Fibroblast of pulmonary artery (primary cell): Measurements from ENCODE around the gene EEF1AKMT1.

Experiments
- DNase-seq: peaks from one replicate; pipeline ENCODE4 v3.0.0-alpha.2; 2010; ENCODE audit warnings: low read depth
- H3K4me3 ChIP-seq: replicated peaks from 2 replicates; pipeline ENCODE4 v1.5.1; 2011; ENCODE audit warnings: low read depth, mild to moderate bottlenecking, control low read depth, low read length, moderate library complexity
- TF ChIP-seq, protein P1 (sequence below): IDR thresholded peaks from 2 replicates; pipeline ENCODE4 v1.5.1; 2011; ENCODE audit warnings: mild to moderate bottlenecking, control low read depth, low read length, inconsistent platforms; ENCODE audit errors: missing control alignments

The EEF1AKMT1 gene

GRCh38 chr13:20706661-20707060 lies 67.1 kb downstream of the EEF1AKMT1 start:
- no peak overlapping the region for H3K4me3 ChIP-seq
- no peak for DNase-seq
- TF ChIP-seq, protein P1, sequence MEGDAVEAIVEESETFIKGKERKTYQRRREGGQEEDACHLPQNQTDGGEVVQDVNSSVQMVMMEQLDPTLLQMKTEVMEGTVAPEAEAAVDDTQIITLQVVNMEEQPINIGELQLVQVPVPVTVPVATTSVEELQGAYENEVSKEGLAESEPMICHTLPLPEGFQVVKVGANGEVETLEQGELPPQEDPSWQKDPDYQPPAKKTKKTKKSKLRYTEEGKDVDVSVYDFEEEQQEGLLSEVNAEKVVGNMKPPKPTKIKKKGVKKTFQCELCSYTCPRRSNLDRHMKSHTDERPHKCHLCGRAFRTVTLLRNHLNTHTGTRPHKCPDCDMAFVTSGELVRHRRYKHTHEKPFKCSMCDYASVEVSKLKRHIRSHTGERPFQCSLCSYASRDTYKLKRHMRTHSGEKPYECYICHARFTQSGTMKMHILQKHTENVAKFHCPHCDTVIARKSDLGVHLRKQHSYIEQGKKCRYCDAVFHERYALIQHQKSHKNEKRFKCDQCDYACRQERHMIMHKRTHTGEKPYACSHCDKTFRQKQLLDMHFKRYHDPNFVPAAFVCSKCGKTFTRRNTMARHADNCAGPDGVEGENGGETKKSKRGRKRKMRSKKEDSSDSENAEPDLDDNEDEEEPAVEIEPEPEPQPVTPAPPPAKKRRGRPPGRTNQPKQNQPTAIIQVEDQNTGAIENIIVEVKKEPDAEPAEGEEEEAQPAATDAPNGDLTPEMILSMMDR, result no peak

- TF ChIP-seq, protein P1, result no peak
- DNase-seq, result no peak
- peak overlapping the region; percentile 64 for H3K4me3 ChIP-seq
Measured at GRCh38 chr13:20704459-20705069, 69.2 kb downstream of the EEF1AKMT1 start.

DNA sequence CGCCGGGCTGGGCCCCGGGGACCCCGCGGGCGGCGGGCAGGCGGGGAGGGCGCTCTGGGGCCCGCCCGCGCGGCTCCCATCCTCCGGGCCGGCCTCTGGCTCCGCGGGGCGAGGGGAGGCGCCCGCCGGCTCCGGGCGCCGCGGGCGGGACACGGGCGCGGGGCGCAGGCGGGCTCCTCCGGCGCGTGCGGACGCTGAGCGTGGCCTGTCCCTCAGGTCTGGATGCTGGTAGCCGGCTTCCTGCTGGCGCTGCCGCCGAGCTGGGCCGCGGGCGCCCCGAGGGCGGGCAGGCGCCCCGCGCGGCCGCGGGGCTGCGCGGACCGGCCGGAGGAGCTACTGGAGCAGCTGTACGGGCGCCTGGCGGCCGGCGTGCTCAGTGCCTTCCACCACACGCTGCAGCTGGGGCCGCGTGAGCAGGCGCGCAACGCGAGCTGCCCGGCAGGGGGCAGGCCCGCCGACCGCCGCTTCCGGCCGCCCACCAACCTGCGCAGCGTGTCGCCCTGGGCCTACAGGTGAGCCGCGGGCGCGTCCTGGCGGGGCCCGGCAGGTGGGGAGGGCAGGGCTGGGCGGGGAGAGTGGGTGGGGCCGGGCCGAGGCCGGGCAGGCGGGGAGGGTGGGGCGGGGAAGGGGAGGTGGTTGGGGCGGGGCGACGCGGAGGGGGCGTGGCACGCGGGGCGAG lies 69.8 kb downstream of the EEF1AKMT1 start:
- TF ChIP-seq, protein P1, result peak; percentile 25
- DNase-seq, result peak; percentile 81
- H3K4me3 ChIP-seq, result peak overlapping the region; percentile 64

GRCh38 chr13:20702915-20703779 lies 70.6 kb downstream of the EEF1AKMT1 start, which contains the start of gene IL17D:
Gene IL17D, plus strand, starts transcription at chr13:20703699. Its CDS starts 303 bp downstream, at chr13:20704002.
- DNase-seq, result no peak
- TF ChIP-seq, protein P1, result no peak
- H3K4me3 ChIP-seq, result peak within 1 kb of the TSS; percentile 64

- no peak for DNase-seq
- H3K4me3 ChIP-seq, result peak overlapping the region; percentile 64
- TF ChIP-seq, protein P1, result no peak
Measured at GRCh38 chr13:20702530-20702914, 71.2 kb downstream of the EEF1AKMT1 start.

DNA sequence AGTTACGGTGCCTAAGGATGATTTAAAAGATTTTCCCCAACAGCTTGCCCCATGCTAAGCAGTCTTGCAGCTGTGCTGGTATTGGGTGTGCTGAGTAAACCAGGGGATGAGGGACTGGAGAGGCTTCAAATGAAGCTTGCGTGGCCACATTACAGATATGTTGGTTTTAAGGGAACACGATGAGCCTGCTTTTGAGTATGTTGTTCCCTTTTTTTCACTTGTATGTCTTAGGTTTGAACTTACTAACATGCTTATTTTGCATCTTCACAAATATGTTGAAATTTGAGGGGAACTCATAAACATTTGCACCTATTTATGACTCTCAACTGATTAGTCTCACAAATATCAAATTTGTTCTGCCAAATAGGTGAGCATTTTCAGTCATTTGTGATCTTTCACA lies 72.3 kb downstream of the EEF1AKMT1 start:
- TF ChIP-seq, protein P1, result no peak
- no peak for DNase-seq
- no peak overlapping the region for H3K4me3 ChIP-seq
